ENCODE results near the gene NUDC. TPM values are rescaled to one million over a fixed set of nuclear protein-coding genes. Genes with fewer than 3 reads are reported as not detected.
"Not testable (repeated sequence)": the region's sequence is repeated elsewhere in the genome, so short reads cannot be mapped to it uniquely, and the experiment has no call there.

NUDC gene
- total RNA-seq, 1 donor from 2014 or later = 47.8 TPM

GRCh38 chr1:26989403-26990109, 68.0 kb downstream of the NUDC start:
- not testable (repeated sequence) for DNase-seq (ENCODE audit: low read depth)

- DNase-seq (ENCODE audit: low read depth) = peak; percentile 82
Observed at GRCh38 chr1:26991310-26992116, 70.0 kb downstream of the NUDC start.

DNA sequence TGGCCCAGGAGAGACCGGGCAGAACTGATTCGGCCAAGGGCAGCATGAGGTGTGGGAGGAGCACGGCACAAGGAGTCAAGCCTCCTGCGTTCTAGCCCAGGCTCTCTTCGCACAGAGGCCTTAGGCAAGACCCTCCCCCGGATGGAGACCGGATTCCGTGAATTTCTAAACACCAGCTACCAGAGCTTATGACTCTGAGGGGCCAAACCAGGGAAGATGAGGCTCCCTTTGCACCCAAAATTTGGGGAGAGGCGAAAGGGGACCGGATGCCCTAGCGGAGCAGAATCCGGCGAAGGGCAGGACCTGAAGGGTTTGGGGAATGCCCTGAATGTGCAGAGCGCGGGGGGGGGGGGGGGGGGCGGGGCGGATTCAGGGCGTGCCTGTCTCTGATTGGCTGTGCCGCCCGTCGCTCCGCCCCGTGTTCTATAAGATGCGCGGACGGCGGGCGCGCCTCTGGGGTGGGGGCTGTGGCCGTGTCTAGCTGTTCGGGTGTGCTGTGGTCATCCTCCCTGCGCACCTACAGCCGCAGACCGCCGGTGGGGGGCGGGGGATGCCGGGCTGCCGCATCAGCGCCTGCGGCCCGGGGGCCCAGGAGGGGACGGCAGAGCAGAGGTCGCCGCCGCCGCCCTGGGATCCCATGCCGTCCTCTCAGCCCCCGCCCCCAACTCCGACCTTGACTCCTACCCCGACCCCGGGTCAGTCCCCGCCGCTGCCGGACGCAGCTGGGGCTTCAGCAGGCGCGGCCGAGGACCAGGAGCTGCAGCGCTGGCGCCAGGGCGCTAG, 71.9 kb downstream of the NUDC start, which contains the start of gene TRNP1:
Gene TRNP1 (plus strand): TSS at position 456 of the 783 bp plus-strand sequence. CDS start 95 bp downstream, at position 551.
- peak; percentile 70 for DNase-seq (ENCODE audit: low read depth)

GRCh38 chr1:26994020-26994786, 72.7 kb downstream of the NUDC start:
- DNase-seq (ENCODE audit: low read depth) = no peak

DNA sequence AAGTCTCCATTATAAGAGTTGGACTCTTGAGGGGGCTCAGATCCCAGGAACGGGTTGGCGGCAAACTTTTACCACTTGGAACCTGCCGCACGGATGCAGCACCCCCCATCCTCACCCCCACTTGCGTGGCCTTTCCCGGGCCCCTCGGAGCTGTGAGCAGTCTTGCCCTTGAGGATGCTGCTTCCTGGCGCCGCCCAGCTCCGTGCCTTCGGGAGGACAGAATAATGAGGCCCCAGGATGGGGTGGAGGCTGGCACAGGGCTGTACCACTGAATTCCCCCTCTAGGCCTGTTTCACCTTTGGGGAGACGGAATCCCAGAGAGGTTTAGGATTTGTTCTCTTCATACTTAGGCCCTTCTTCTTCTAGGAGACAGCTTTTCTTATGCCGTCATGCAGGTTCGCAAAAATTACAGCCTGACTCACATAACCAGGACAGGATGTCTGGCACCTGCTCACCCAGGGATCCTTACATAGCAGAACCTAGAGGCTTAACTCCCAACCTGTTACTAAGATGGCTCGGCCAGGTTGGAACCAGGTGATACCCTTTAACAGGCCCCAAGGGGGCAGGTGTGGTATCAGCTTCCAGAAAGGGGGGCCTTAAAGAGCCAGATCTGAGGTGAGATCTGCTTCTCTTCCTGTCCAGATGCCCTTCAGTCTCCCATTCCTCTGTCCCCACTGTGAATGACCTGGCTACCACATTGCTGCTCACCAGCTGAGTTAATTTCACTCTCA, 73.4 kb downstream of the NUDC start:
- peak; percentile 23 for DNase-seq (ENCODE audit: low read depth)

DNA sequence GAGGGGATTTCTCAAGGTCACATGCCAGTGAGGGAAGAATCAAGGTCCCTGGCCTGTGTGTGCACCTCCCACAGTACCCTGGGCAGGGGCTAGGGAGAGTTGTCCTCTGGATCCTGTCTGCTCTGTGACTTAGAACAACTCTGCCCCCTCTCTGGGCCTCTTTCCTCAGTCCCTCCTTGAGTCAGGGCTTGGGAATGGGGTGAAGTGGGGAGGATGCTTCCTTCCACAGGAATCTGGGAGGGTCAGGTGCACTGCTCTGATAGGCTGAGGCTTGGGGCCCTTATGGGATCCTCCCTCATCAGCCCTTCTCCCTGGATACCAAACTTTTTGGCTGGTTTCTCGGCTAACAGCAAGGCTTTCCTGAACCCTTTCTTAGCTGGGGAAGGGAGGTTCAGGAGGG, 74.5 kb downstream of the NUDC start:
- no peak for DNase-seq (ENCODE audit: low read depth)

Other genes with a start within 250 kb of the NUDC start
- gene ARID1A, start 225.7 kb upstream of the NUDC start, total RNA-seq = 6.4 and 60.4 TPM in 2 replicates
- gene PIGV, start 133.8 kb upstream of the NUDC start, total RNA-seq = 21.4 and 27.9 TPM in 2 replicates
- gene ZDHHC18, start 95.1 kb upstream of the NUDC start, total RNA-seq = 8.9 and 10.3 TPM in 2 replicates
- gene SFN, start 58.6 kb upstream of the NUDC start, total RNA-seq = 21.6 and 97.9 TPM in 2 replicates
- gene GPN2, start 31.5 kb upstream of the NUDC start, total RNA-seq = 10.4 and 15.1 TPM in 2 replicates
- gene GPATCH3, start 21.3 kb upstream of the NUDC start, total RNA-seq = 6.4 and 7.0 TPM in 2 replicates
- gene NR0B2, start 7.8 kb upstream of the NUDC start, total RNA-seq = not detected in 2 replicates
- gene KDF1, start 38.7 kb downstream of the NUDC start, total RNA-seq = 2.0 and 7.1 TPM in 2 replicates
- 86.7 and 106 TPM in 2 replicates for gene TRNP1, start 71.9 kb downstream of the NUDC start, total RNA-seq
- gene TENT5B, start 91.1 kb downstream of the NUDC start, total RNA-seq = 9.6 and 22.3 TPM in 2 replicates
- gene SLC9A1, start 233.4 kb downstream of the NUDC start, total RNA-seq = 2.8 and 20.5 TPM in 2 replicates

Data from renal cortical epithelial cell (primary cell).